ENCODE measurements around the gene OR51B4. TPM values are rescaled to one million over a fixed set of nuclear protein-coding genes. Genes with fewer than 3 reads are reported as not detected.

OR51B4 gene
- total RNA-seq, 1 experiment from 2014 or later = not detected

Other genes with a start within 250 kb of the OR51B4 start
- not detected in 2 replicates for gene OR52E2, start 242.3 kb downstream of the OR51B4 start, total RNA-seq (2014; rRNA removed; shearing (Covaris generic))
- gene OR52E1, start 232.4 kb downstream of the OR51B4 start, total RNA-seq (2014; rRNA removed; shearing (Covaris generic)) = not detected in 2 replicates
- gene OR52A5, start 163.6 kb downstream of the OR51B4 start, total RNA-seq (2014; rRNA removed; shearing (Covaris generic)) = not detected in 2 replicates
- gene OR52A1, start 147.2 kb downstream of the OR51B4 start, total RNA-seq (2014; rRNA removed; shearing (Covaris generic)) = not detected in 2 replicates
- not detected in 2 replicates for gene OR51V1, start 101.3 kb downstream of the OR51B4 start, total RNA-seq (2014; rRNA removed; shearing (Covaris generic))
- not detected in 2 replicates for gene HBB, start 74.9 kb downstream of the OR51B4 start, total RNA-seq (2014; rRNA removed; shearing (Covaris generic))
- gene HBD, start 67.5 kb downstream of the OR51B4 start, total RNA-seq (2014; rRNA removed; shearing (Covaris generic)) = not detected in 2 replicates
- gene HBG1, start 52.1 kb downstream of the OR51B4 start, total RNA-seq (2014; rRNA removed; shearing (Covaris generic)) = not detected in 2 replicates
- not detected in 2 replicates for gene HBG2, start 47.2 kb downstream of the OR51B4 start, total RNA-seq (2014; rRNA removed; shearing (Covaris generic))
- gene HBE1, start 32.0 kb downstream of the OR51B4 start, total RNA-seq (2014; rRNA removed; shearing (Covaris generic)) = not detected in 2 replicates
- gene OR51B2, start 22.4 kb upstream of the OR51B4 start, total RNA-seq (2014; rRNA removed; shearing (Covaris generic)) = not detected in 2 replicates
- gene OR51B5, start 41.6 kb upstream of the OR51B4 start, total RNA-seq (2014; rRNA removed; shearing (Covaris generic)) = not detected in 2 replicates
- not detected in 2 replicates for gene OR51B6, start 49.6 kb upstream of the OR51B4 start, total RNA-seq (2014; rRNA removed; shearing (Covaris generic))
- not detected in 2 replicates for gene OR51M1, start 81.9 kb upstream of the OR51B4 start, total RNA-seq (2014; rRNA removed; shearing (Covaris generic))
- not detected in 2 replicates for gene OR51Q1, start 120.2 kb upstream of the OR51B4 start, total RNA-seq (2014; rRNA removed; shearing (Covaris generic))
- not detected in 2 replicates for gene OR51I1, start 139.6 kb upstream of the OR51B4 start, total RNA-seq (2014; rRNA removed; shearing (Covaris generic))
- not detected in 2 replicates for gene OR51I2, start 147.4 kb upstream of the OR51B4 start, total RNA-seq (2014; rRNA removed; shearing (Covaris generic))
- not detected in 2 replicates for gene OR52D1, start 186.7 kb upstream of the OR51B4 start, total RNA-seq (2014; rRNA removed; shearing (Covaris generic))
- gene UBQLN3, start 208.0 kb upstream of the OR51B4 start, total RNA-seq (2014; rRNA removed; shearing (Covaris generic)) = not detected in 2 replicates
- gene UBQLNL, start 214.8 kb upstream of the OR51B4 start, total RNA-seq (2014; rRNA removed; shearing (Covaris generic)) = not detected in 2 replicates
- not detected in 2 replicates for gene OR52H1, start 246.6 kb upstream of the OR51B4 start, total RNA-seq (2014; rRNA removed; shearing (Covaris generic))

All from G401 (cell line).